ENCODE measurements around the gene PRICKLE4. TPM values are rescaled to one million over a fixed set of nuclear protein-coding genes. Genes with fewer than 3 reads are reported as not detected.

Gene PRICKLE4
- total and polyA plus RNA-seq, 2 of the 13 experiments (the other 11 are each of a cell fraction or from before 2014, with no cell fraction given) = 0.92 to 1.2 TPM

GRCh38 chr6:41768545-41769308, 11.9 kb upstream of the PRICKLE4 start (continued):
- TF ChIP-seq FOXP4 (CRISPR knock-in tag; IDR thresholded peaks at IDR 0.05) (peak; percentile 70), ATF4 (CRISPR knock-in tag; IDR thresholded peaks at IDR 0.05) (no peak), NR2F2 (IDR thresholded peaks at IDR 0.05; ENCODE audit: borderline replicate concordance, low read depth) (no peak), GATAD2A (CRISPR knock-in tag; IDR thresholded peaks at IDR 0.05) (peak; percentile 63), SMAD1 (CRISPR knock-in tag; IDR thresholded peaks at IDR 0.05; ENCODE audit: borderline replicate concordance, low read depth) (no peak), SAP130 (CRISPR knock-in tag; IDR thresholded peaks at IDR 0.05; ENCODE audit: low read depth) (peak; percentile 76), ZNF646 (CRISPR knock-in tag; IDR thresholded peaks at IDR 0.05) (no peak), PLSCR1 (CRISPR knock-in tag; IDR thresholded peaks at IDR 0.05; ENCODE audit: borderline replicate concordance) (no peak), EEA1 (CRISPR knock-in tag; IDR thresholded peaks at IDR 0.05; ENCODE audit: borderline replicate concordance) (no peak), SP2 (CRISPR knock-in tag; IDR thresholded peaks at IDR 0.05) (no peak), RFX3 (CRISPR knock-in tag; IDR thresholded peaks at IDR 0.05) (peak; percentile 63), HMGXB3 (CRISPR knock-in tag; IDR thresholded peaks at IDR 0.05; ENCODE audit: borderline replicate concordance) (no peak)

All from HepG2 (cell line).